Mucosa of gallbladder (tissue), 1 donor: ENCODE results near the gene ADAM8. TPM values are rescaled to one million over a fixed set of nuclear protein-coding genes. Genes with fewer than 3 reads are reported as not detected.
"Not testable (repeated sequence)": the region's sequence is repeated elsewhere in the genome, so short reads cannot be mapped to it uniquely, and the experiment has no call there.

Source experiments
- DNase-seq: peaks from one replicate; pipeline ENCODE4 v3.0.0-alpha.2; 2020; ENCODE audit warnings: low spot score
- total RNA-seq: library from RNA; stranded (reverse); gene quantifications from one replicate; pipeline ENCODE4 v1.2.1, GENCODE V29; 2021
- donor health status: DM: no; HTN: no; CAD: no.

ADAM8 gene
- total RNA-seq, 1 donor from 2014 or later, result 12.7 TPM

GRCh38 chr10:133249975-133250754 lies 26.5 kb downstream of the ADAM8 start:
- DNase-seq, result no peak

- no peak for DNase-seq
These were observed 27.4 kb downstream of the ADAM8 start for GRCh38 chr10:133249094-133249780.

GRCh38 chr10:133248334-133248715 lies 28.3 kb downstream of the ADAM8 start:
- no peak for DNase-seq

- no peak for DNase-seq
These were observed 28.9 kb downstream of the ADAM8 start for GRCh38 chr10:133247681-133248333.

- DNase-seq, result no peak
These were observed 30.4 kb downstream of the ADAM8 start for GRCh38 chr10:133246236-133246626.

- DNase-seq, result no peak
These were observed 31.0 kb downstream of the ADAM8 start for GRCh38 chr10:133245439-133246235.

GRCh38 chr10:133243593-133243992 lies 33.1 kb downstream of the ADAM8 start:
- DNase-seq, result no peak

GRCh38 chr10:133242611-133243356 lies 33.9 kb downstream of the ADAM8 start:
- DNase-seq, result no peak

- DNase-seq, result no peak
These were observed 35.0 kb downstream of the ADAM8 start for GRCh38 chr10:133241501-133242205.

GRCh38 chr10:133239990-133240389 lies 36.7 kb downstream of the ADAM8 start:
- DNase-seq, result no peak

GRCh38 chr10:133238466-133238804 lies 38.2 kb downstream of the ADAM8 start:
- DNase-seq, result no peak

GRCh38 chr10:133237588-133238465 lies 38.8 kb downstream of the ADAM8 start, which contains the start of gene VENTX:
VENTX (plus strand) TSS chr10:133237855; CDS start chr10:133237915, 60 bp downstream.
- no peak for DNase-seq

GRCh38 chr10:133237241-133237587 lies 39.5 kb downstream of the ADAM8 start:
- DNase-seq, result no peak

GRCh38 chr10:133236401-133237240 lies 40.0 kb downstream of the ADAM8 start:
- DNase-seq, result no peak

GRCh38 chr10:133235932-133236331 lies 40.7 kb downstream of the ADAM8 start:
- no peak for DNase-seq

GRCh38 chr10:133235265-133235855 lies 41.3 kb downstream of the ADAM8 start:
- DNase-seq, result no peak

GRCh38 chr10:133234796-133235195 lies 41.9 kb downstream of the ADAM8 start:
- DNase-seq, result not testable (repeated sequence)

- no peak for DNase-seq
These were observed 44.6 kb downstream of the ADAM8 start for GRCh38 chr10:133231946-133232574.
